Dendritic cell treated with granulocyte-macrophage colony-stimulating factor and Interleukin-4, amounts not matched to agents 40 ng/mL and 50 ng/mL, for 4 days (primary cell): ENCODE data around the gene FXYD4.
"Not testable (repeated sequence)": the region's sequence is repeated elsewhere in the genome, so short reads cannot be mapped to it uniquely, and the experiment has no call there.

Experiments
- H3K27ac Mint-ChIP-seq: one replicate; pipeline ENCODE4 v1.8.0; 2022; ENCODE audit warnings: mild to moderate bottlenecking, mixed read lengths
- H3K27me3 Mint-ChIP-seq: one replicate; pipeline ENCODE4 v1.8.0; 2022; ENCODE audit warnings: mild to moderate bottlenecking, mixed read lengths
- H3K36me3 Mint-ChIP-seq: one replicate; pipeline ENCODE4 v1.8.0; 2022; ENCODE audit warnings: low read depth, mixed read lengths
- H3K4me1 Mint-ChIP-seq: one replicate; pipeline ENCODE4 v1.8.0; 2022; ENCODE audit warnings: low read depth, mixed read lengths
- H3K4me3 Mint-ChIP-seq: one replicate; pipeline ENCODE4 v1.8.0; 2022; ENCODE audit warnings: mild to moderate bottlenecking, moderate library complexity, mixed read lengths
- H3K9me3 Mint-ChIP-seq: one replicate; pipeline ENCODE4 v1.8.0; 2022; ENCODE audit warnings: mixed read lengths
- intact Hi-C: fragments of 100-400 bp; cut with micrococcal nuclease; formaldehyde crosslinking; loops from one replicate; pipeline ENCODE4 v1.15.0; 2022

FXYD4 gene

GRCh38 chr10:43371418-43371817, at the start of gene FXYD4:
Gene FXYD4, plus strand, starts transcription at chr10:43371636. Its CDS starts 2,111 bp downstream, at chr10:43373747.
- H3K4me3 Mint-ChIP-seq = no peak within 1 kb of the TSS
- no peak within 1 kb of the TSS for H3K27ac Mint-ChIP-seq
- intact Hi-C loops = no loop called here
- H3K4me1 Mint-ChIP-seq = no peaks in the 10 kb centered on the region
- H3K27me3 Mint-ChIP-seq = no peaks in the 10 kb centered on the region
- no peaks in the 10 kb centered on the region for H3K9me3 Mint-ChIP-seq
- H3K36me3 Mint-ChIP-seq = no peaks in the 10 kb centered on the region

- Mint-ChIP-seq H3K36me3 (no peaks in the 10 kb centered on the region), H3K4me1 (peaks cover 16% of the 10 kb centered on the region), H3K9me3 (no peaks in the 10 kb centered on the region), H3K27me3 (peaks cover 18% of the 10 kb centered on the region), H3K4me3 (peak overlapping the region; percentile 13), H3K27ac (no peak overlapping the region)
- intact Hi-C loops = no loop called here
Observed at GRCh38 chr10:43322331-43322730, 49.1 kb upstream of the FXYD4 start.

- Mint-ChIP-seq H3K4me1 (peaks cover 20% of the 10 kb centered on the region), H3K9me3 (no peaks in the 10 kb centered on the region), H3K27ac (no peak overlapping the region), H3K36me3 (no peaks in the 10 kb centered on the region), H3K27me3 (peaks cover 18% of the 10 kb centered on the region), H3K4me3 (peak overlapping the region; percentile 59)
- intact Hi-C loops = no loop called here
Observed at GRCh38 chr10:43322769-43323168, 48.7 kb upstream of the FXYD4 start.

GRCh38 chr10:43323245-43323644, 48.2 kb upstream of the FXYD4 start:
- no peaks in the 10 kb centered on the region for H3K36me3 Mint-ChIP-seq
- H3K4me1 Mint-ChIP-seq = peaks cover 25% of the 10 kb centered on the region
- intact Hi-C loops = no loop called here
- no peaks in the 10 kb centered on the region for H3K9me3 Mint-ChIP-seq
- no peak overlapping the region for H3K27ac Mint-ChIP-seq
- H3K4me3 Mint-ChIP-seq = peak overlapping the region; percentile 59
- H3K27me3 Mint-ChIP-seq = peaks cover 18% of the 10 kb centered on the region

- intact Hi-C loops = no loop called here
- H3K4me3 Mint-ChIP-seq = no peak overlapping the region
- H3K27me3 Mint-ChIP-seq = peaks cover 16% of the 10 kb centered on the region
- H3K9me3 Mint-ChIP-seq = no peaks in the 10 kb centered on the region
- no peaks in the 10 kb centered on the region for H3K36me3 Mint-ChIP-seq
- peaks cover 25% of the 10 kb centered on the region for H3K4me1 Mint-ChIP-seq
- H3K27ac Mint-ChIP-seq = no peak overlapping the region
Observed at GRCh38 chr10:43324876-43325275, 46.6 kb upstream of the FXYD4 start.

- intact Hi-C loops = no loop called here
- Mint-ChIP-seq H3K36me3 (no peaks in the 10 kb centered on the region), H3K4me3 (no peak overlapping the region), H3K27ac (no peak overlapping the region), H3K4me1 (peaks cover 32% of the 10 kb centered on the region), H3K9me3 (no peaks in the 10 kb centered on the region), H3K27me3 (peaks cover 9% of the 10 kb centered on the region)
Observed at GRCh38 chr10:43327171-43327570, 44.3 kb upstream of the FXYD4 start.

- Mint-ChIP-seq H3K4me1 (peaks cover 32% of the 10 kb centered on the region), H3K36me3 (no peaks in the 10 kb centered on the region), H3K4me3 (no peak overlapping the region), H3K27me3 (peaks cover 3% of the 10 kb centered on the region), H3K9me3 (no peaks in the 10 kb centered on the region), H3K27ac (no peak overlapping the region)
- intact Hi-C loops = no loop called here
Observed at GRCh38 chr10:43327986-43328385, 43.5 kb upstream of the FXYD4 start.

- H3K36me3 Mint-ChIP-seq, H3K27me3 Mint-ChIP-seq, H3K4me3 Mint-ChIP-seq, H3K9me3 Mint-ChIP-seq, intact Hi-C loops, H3K27ac Mint-ChIP-seq: not testable (repeated sequence)
- peaks cover 30% of the 10 kb centered on the region for H3K4me1 Mint-ChIP-seq
Observed at GRCh38 chr10:43328810-43329209, 42.6 kb upstream of the FXYD4 start.

GRCh38 chr10:43329246-43329885, 42.1 kb upstream of the FXYD4 start:
- H3K36me3 Mint-ChIP-seq, H3K27me3 Mint-ChIP-seq, H3K9me3 Mint-ChIP-seq, intact Hi-C loops, H3K4me3 Mint-ChIP-seq, H3K27ac Mint-ChIP-seq: not testable (repeated sequence)
- H3K4me1 Mint-ChIP-seq = peaks cover 30% of the 10 kb centered on the region

GRCh38 chr10:43330049-43330823, 41.2 kb upstream of the FXYD4 start:
- peaks cover 31% of the 10 kb centered on the region for H3K4me1 Mint-ChIP-seq

GRCh38 chr10:43330824-43331127, 40.7 kb upstream of the FXYD4 start:
- intact Hi-C loops, H3K27ac Mint-ChIP-seq, H3K36me3 Mint-ChIP-seq, H3K9me3 Mint-ChIP-seq, H3K4me3 Mint-ChIP-seq, H3K27me3 Mint-ChIP-seq: not testable (repeated sequence)
- H3K4me1 Mint-ChIP-seq = peaks cover 37% of the 10 kb centered on the region

More at GRCh38 chr10:43330049-43330823, 41.2 kb upstream of the FXYD4 start:
- intact Hi-C loops, H3K9me3 Mint-ChIP-seq, H3K27me3 Mint-ChIP-seq, H3K4me3 Mint-ChIP-seq, H3K27ac Mint-ChIP-seq, H3K36me3 Mint-ChIP-seq: not testable (repeated sequence)

GRCh38 chr10:43333653-43334052, 37.8 kb upstream of the FXYD4 start:
- intact Hi-C loops = no loop called here
- Mint-ChIP-seq H3K9me3 (no peaks in the 10 kb centered on the region), H3K4me1 (peaks cover 44% of the 10 kb centered on the region), H3K4me3 (no peak overlapping the region), H3K36me3 (no peaks in the 10 kb centered on the region), H3K27me3 (peaks cover 9% of the 10 kb centered on the region), H3K27ac (no peak overlapping the region)

GRCh38 chr10:43336061-43336460, 35.4 kb upstream of the FXYD4 start:
- Mint-ChIP-seq H3K27me3 (peaks cover 17% of the 10 kb centered on the region), H3K4me1 (peaks cover 49% of the 10 kb centered on the region), H3K27ac (no peak overlapping the region), H3K36me3 (no peaks in the 10 kb centered on the region), H3K9me3 (no peaks in the 10 kb centered on the region), H3K4me3 (no peak overlapping the region)
- intact Hi-C loops = no loop called here

GRCh38 chr10:43336641-43337318, 34.7 kb upstream of the FXYD4 start:
- no peak overlapping the region for H3K27ac Mint-ChIP-seq
- no peaks in the 10 kb centered on the region for H3K9me3 Mint-ChIP-seq
- peaks cover 17% of the 10 kb centered on the region for H3K27me3 Mint-ChIP-seq

More at GRCh38 chr10:43336641-43337318, 34.7 kb upstream of the FXYD4 start:
- intact Hi-C loops = no loop called here
- Mint-ChIP-seq H3K4me1 (peaks cover 45% of the 10 kb centered on the region), H3K4me3 (no peak overlapping the region), H3K36me3 (no peaks in the 10 kb centered on the region)
